GM12878 (cell line): Measurements from ENCODE around the gene SEC24D.

Experiments
- CTCF ChIP-seq, 3 experiments: IDR thresholded peaks in 2 of 3; conservative IDR thresholded peaks in 1 of 3; 2 replicates each; pipeline ENCODE4 v1.5.1; 2011; ENCODE audit warnings: low read depth in 3 of 3, low read length in 3 of 3, mild to moderate bottlenecking in 3 of 3, control low read depth in 2 of 3, moderate library complexity in 2 of 3, inconsistent platforms in 1 of 3, mixed read lengths in 1 of 3; ENCODE audit not compliant: control insufficient read depth in 2 of 3, insufficient read depth in 1 of 3; ENCODE audit errors: extremely low read depth in 1 of 3
- JUNB ChIP-seq: IDR thresholded peaks from 2 replicates; pipeline ENCODE4 v1.6.1; 2016; ENCODE audit warnings: antibody characterized with exemption, mild to moderate bottlenecking
- TCF12 ChIP-seq: IDR thresholded peaks from 2 replicates; pipeline ENCODE4 v1.6.1; 2011; ENCODE audit warnings: low read depth, mild to moderate bottlenecking, low read length

DNA sequence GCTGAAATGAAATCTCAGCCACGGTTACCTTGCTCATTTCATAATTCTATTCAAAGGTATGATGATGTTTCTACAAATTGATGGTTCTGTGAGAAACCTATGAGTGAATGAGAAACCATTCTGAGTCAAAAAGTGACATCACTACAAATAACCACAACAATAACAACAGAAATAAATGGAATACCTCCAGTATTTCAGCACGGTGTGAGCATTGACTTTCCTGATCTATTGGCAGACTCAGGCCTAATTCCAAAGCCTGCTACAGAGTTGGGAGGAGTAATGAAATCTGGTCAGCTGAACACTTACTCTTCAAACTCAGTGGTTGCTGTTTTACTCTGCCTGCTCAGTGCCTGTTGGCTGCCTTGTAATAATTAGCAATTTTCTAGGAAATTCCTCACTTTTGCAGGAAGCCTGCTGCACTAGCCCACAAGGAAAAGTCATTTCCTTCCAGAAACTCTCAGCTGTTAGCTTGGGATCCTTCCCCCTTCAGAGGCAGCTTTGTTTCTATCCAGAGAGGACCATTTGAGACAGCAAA lies 33.9 kb upstream of the SEC24D start:
- TF ChIP-seq TCF12 (no peak), CTCF (IDR thresholded peaks at IDR 0.05 in 2 of 3, conservative IDR thresholded peaks at IDR 0.05 in 1 of 3; ENCODE audit: control insufficient read depth in 2 of 3, extremely low read depth in 1 of 3, insufficient read depth in 1 of 3, low read depth in 3 of 3, low read length in 3 of 3) (no peak), JUNB (peak; percentile 26)
